Activated CD4-positive, alpha-beta T cell treated with anti-CD3 and anti-CD28 coated beads, Interleukin-2, amount 50 U/mL, for 24 hours (primary cell): Measurements from ENCODE around the gene MSMO1.

Experiments
- DNase-seq, 2 donors: peaks; one replicate each; pipeline ENCODE4 v3.0.0-alpha.2; 2020; ENCODE audit warnings: low read depth in 1 of 2, low spot score in 1 of 2

MSMO1 gene

DNA sequence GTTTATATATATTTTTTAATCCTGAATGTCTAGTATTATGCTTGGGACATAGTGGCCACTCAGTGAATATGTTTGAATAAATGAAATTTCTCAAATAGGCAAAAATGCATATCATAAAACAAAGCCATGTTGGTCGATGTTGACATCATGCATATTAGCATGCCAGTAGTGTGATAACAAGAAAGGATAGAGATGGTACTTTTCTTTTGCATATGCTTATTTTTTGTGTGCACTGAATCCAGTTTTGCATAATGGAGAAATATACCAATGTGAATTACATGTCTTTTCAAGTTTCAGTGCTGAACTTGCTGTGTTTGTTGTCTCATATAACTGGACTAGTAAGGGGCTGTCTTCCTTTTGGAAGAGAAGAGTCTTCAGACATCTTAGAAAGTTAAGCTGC lies 58.9 kb downstream of the MSMO1 start:
- DNase-seq: no peak

DNA sequence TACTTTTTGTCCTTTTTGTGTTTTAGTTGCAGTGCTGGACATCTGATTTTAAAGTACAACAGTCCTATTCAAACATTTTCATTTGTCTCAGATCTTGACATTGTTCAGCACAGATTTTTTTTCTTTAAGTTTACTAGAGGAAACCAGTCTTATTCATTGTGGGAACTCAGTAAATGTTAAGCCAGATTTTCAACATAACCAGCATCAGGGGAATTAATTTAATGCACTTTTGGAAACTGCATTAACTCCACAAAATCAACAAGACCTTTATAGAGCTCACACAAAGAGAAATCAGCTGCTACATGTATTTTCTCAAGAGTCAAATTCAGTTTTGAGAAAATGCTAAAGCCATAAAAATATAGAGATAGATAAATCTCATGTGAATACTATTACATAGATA lies 61.3 kb downstream of the MSMO1 start:
- no peak for DNase-seq
